GM23248 (cell line): Measurements from ENCODE around the gene LIMS2.

Experiments
- EZH2 ChIP-seq: fragments of 200-600 bp; sonication (generic); IDR thresholded peaks from 2 replicates; pipeline ENCODE4 v1.6.1; 2018; ENCODE audit warnings: antibody characterized with exemption, mild to moderate bottlenecking; ENCODE audit not compliant: insufficient read depth, poor library complexity, severe bottlenecking
- EZH2phosphoT487 ChIP-seq: fragments of 200-600 bp; sonication (generic); IDR thresholded peaks from 2 replicates; pipeline ENCODE4 v1.6.1; 2018; ENCODE audit warnings: antibody characterized with exemption, moderate library complexity, mild to moderate bottlenecking, low read depth; ENCODE audit not compliant: insufficient read depth

DNA sequence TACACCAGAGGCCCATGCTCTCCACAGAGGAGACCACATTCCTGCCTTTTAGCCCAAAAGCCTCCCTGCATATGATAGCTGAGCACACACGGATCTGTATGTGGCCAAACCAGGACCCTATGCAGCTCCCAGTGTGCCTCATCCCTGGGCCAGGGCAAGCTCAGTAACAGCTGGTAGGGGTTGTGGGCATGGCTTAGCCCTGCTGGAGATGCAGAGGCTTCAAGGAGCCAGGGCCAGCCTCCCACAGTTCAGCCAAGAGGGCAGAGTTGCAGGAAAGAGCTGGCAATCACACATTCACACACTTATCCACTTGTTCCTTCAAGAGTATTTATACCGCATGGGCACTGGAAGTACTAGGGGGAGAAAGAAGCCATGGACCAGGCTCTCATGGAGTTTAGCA lies 1.6 kb upstream of the LIMS2 start:
- TF ChIP-seq EZH2 (no peak), EZH2phosphoT487 (no peak)
